Superior temporal gyrus (tissue), 1 donor: ENCODE measurements around the gene SLC19A1.

ENCODE experiments used
- DNase-seq: peaks from one replicate; pipeline ENCODE4 v3.0.0-alpha.2; 2016; ENCODE audit errors: extremely low spot score

SLC19A1 gene

GRCh38 chr21:45558044-45558721, 15.9 kb upstream of the SLC19A1 start:
- DNase-seq: no peak

GRCh38 chr21:45557616-45558043, 15.4 kb upstream of the SLC19A1 start:
- no peak for DNase-seq

GRCh38 chr21:45556645-45557615, 14.7 kb upstream of the SLC19A1 start:
- DNase-seq: no peak

DNA sequence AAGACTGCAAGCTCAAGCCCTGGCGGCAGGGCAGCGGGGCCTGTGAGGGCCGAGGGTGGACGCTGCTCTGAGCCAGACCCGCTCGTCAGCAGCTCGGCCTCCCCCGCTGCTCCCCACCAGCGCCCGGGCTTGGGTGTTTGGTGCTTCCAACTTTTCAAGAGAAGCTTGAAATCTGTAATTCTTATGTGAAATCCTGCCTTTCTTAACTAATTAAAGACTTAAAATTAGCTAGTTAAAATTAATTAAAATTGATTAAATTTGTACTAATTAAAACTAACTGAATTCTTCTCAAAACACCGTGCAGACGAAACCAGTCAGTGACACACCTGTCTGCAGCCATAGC, 14.0 kb upstream of the SLC19A1 start:
- no peak for DNase-seq

GRCh38 chr21:45555557-45556301, 13.5 kb upstream of the SLC19A1 start:
- peak; percentile 51 for DNase-seq

DNA sequence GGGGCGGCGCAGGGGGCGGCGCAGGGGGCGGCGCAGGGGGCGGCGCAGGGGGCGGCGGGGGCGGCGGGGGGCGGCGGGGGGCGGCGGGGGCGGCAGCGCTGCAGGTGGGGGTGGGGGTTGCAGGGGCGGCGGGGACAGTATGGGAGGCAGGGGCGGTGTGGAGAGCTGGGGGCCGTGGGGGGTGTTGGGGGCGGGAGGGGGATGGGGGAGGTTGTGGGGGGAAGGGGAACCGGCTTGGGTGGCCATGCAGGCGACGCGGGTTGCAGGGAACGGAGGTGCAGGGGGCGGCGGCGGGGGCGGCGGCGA, 13.0 kb upstream of the SLC19A1 start:
- DNase-seq: no peak

DNA sequence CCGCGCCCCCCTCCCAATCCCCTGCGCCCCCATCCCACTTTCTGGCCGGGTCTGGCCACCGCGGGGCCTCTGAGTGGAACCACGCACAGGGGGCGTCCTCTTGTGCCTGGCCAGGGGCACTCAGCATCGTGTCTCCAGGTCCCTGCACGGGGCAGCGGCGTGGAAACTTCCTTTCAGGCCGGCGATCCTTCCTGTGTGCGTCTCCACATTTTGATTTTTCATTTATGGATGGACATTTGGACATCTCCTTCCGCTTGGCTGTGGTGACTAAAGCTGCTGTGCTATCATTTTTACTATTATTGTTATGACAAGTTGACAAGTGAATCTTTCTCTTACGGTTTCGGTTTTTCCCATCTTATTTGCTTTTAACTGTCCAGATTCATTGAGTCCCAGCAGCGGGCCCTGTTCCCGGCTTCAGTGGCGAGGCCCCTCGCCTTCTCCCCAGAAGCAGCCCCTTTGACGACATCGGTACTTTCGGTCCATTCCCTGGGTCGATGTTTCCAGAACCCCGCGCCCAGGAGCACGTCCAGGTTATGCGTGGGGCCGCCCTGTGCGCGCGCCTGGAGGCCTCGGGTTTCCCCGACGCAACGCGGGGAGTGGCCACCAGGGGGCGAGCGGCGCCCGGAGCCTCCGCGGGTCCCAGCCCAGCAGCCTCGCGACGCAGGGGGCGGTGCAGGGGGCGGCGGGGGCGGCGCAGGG, 12.4 kb upstream of the SLC19A1 start:
- peak; percentile 75 for DNase-seq

GRCh38 chr21:45552696-45553391, 10.6 kb upstream of the SLC19A1 start:
- no peak for DNase-seq

DNA sequence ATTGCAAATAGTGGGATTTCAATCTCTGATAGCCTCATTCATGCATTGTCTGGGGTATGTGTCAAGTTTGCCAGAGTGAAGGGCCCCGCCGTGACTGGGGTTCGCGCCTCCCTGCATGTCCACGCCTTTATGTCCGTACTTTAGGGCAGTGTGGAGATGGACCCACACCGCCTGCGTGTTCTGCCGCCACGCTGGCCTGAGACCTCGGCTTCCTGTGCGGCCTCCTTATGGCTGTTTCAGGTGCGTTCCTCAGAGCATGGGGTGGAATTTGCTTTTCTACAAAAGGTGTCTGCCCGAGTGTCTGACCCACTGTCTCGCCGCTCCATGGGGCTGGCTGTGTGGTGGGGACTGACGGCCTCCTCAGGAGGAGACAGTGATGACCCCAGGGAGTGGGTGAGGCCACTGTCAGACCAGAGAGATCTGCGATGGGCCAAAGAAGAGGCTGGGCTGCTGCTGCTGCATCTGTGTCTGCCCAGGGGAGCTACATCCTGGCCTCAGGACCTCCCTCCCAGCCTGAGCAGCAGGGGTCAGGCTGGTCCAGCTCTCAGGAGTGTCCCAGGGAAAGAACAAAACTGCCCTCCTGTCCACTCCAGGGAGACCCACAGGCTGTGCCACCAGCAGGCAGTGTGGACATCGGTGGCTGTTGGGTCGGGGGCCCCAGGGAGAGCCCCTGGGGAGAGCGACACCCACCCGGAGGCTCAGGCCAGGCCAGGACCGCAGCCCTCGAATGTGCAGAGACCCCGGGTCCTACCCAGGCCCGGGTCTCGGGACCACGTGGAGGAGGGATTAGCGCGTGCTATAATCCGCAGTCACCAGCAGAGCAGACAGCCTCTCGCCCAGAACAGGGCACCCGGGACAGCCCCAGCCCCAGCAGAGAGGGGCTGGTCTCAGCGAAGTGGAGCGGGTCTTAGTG, 9.8 kb upstream of the SLC19A1 start:
- no peak for DNase-seq

DNA sequence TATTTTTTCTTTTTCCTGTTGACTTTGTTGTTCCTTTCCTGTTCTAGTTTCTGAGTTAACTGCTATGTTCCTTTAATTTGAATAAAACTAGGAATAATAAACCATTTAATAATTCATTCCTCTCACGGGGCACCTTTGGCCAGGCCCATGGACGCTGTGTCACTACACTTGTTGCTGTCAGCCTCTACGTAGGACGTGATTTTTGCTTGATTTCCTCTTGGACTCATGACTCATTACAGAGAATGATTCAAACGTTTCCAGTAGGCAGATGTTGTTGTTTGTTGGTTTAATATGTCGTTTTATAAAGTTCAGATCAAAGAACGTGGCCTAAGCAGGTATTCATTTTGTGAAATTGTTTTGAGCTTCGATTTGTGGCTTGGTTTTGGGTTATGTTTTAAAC, 9.1 kb upstream of the SLC19A1 start:
- DNase-seq: no peak

DNA sequence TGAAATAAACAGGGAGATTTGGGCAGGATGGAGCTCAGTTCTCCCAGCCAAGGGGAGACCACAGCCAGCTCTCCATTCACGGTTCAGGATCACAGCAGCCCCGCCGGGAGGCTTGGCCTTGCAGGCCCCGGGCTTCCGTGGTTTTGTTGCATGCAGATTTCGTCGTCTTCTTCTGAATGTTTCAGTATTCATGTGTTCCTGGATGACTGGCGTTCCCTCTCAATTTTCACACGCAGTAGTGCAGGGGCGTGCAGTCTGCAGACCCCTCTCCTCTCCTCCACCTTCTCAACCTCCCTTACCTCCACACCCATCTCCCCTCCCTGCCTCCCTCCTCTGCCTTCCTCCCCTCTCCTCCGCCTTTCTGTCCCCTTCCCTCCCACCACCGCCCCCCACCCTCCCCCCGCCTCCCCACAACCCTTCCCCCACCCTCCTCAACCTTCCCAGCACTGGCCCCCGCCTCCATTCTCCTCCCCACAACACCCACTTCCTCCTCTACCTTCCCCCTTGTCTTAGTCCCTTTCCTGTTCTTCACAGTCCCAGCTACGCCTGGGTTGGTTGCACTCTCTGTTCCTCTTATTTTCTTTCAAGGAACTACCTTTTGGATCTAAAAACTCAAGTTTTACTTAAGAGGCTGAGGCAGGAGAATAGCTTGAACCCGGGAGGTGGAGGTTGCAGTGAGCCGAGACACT, 8.4 kb upstream of the SLC19A1 start:
- no peak for DNase-seq

DNA sequence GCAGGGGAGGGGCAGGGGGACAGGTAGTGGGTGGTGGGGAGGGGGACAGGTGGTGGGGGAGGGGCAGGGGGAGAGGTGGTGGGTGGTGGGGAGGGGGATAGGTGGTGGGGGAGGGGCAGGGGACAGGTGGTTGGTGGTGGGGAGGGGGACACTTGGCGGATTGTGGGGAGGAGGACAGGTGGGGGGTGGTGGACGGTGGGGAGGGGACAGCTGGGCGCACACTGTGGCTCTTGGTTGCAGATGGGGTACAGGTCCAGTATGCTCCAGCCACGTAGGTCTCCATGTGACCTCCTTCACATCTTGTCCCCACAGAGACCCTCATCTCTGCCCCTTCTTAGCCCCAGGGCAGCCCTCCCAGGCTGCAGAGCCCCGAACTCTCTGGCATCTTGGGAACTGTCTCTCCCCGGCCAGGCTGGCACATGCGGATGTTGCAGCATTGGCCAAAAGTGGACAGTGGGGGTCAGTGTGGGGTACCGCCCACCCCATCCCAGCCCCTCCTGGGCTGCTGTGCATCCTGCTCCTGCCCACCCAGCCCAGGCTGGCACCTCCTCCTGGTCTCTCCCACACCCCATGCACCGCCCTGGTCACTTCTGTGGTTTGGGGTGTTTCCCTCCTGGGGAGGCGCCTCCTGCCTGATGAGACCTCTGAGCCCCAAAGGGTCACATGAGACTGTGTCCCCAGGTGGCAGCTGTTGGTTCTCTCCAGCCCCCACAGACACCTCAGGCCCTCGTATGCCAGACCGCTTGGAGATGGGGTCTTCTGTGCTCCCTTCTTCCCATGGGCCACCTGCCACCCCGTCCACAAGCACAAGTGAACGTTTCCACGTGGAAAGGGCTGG, 7.6 kb upstream of the SLC19A1 start:
- no peak for DNase-seq

DNA sequence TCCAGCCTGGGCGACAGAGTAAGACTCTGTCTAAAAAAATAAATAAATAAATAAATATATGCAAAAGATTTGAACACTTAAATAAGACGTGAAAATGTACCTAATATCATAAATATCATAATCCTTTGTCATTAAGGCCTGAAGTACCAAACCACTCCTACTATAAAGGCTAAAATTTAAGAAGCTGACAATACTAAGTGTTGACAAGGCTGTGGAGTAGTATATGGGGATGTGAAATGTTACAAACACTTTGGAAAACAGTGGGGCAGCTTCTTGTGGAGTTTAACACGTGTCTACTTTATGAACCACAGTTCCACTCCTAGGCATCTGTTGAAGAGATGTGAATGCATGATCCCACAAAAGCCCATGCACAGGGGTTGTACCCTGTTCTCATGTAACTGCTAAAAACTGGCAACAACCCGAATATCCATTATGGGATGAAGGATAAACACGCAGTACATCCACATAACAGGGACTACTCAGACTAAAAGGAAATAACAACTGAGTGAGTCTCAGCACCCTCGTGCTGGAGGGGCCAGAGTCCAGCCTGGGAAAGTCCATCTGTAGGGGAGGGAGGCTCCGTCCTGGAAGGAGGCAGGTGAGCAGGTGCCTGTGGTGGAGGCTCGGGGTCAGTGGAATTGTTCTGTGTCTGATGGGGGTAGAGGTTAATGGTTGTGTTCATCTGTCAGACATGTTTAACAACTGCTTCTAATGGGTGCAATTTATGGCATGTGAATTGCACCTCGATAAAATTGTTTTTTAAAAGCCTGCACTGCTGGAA, 6.7 kb upstream of the SLC19A1 start:
- no peak for DNase-seq

GRCh38 chr21:45547545-45547900, 5.3 kb upstream of the SLC19A1 start:
- no peak for DNase-seq

GRCh38 chr21:45546636-45547544, 4.7 kb upstream of the SLC19A1 start:
- no peak for DNase-seq

- DNase-seq: no peak
Observed at GRCh38 chr21:45545691-45546531, 3.7 kb upstream of the SLC19A1 start.
